Kidney epithelial cell (primary cell): ENCODE results near the gene NCS1. TPM values are rescaled to one million over a fixed set of nuclear protein-coding genes. Genes with fewer than 3 reads are reported as not detected.

Experiments used
- DNase-seq: peaks from one replicate; pipeline ENCODE4 v3.0.0-alpha.2; 2010; ENCODE audit warnings: low read depth
- H3K27me3 ChIP-seq: 2 replicates; pipeline ENCODE4 v1.6.0; 2011; ENCODE audit warnings: low read length; ENCODE audit not compliant: control insufficient read depth, insufficient read depth
- H3K36me3 ChIP-seq: 2 replicates; pipeline ENCODE4 v1.5.1; 2011; ENCODE audit warnings: low read length; ENCODE audit not compliant: control insufficient read depth, insufficient read depth
- H3K4me3 ChIP-seq: 2 replicates; pipeline ENCODE4 v1.5.1; 2011; ENCODE audit warnings: low read depth, mild to moderate bottlenecking, control low read depth, low read length
- total RNA-seq: library from RNA; depleted of rRNA; stranded (reverse); fragments of >200 nt; gene quantifications from 2 replicates; pipeline ENCODE4 v1.2.3, GENCODE V29; 2015
- TF ChIP-seq, protein P1 (sequence below): IDR thresholded peaks from 2 replicates; pipeline ENCODE4 v1.5.1; 2011; ENCODE audit warnings: mild to moderate bottlenecking, moderate library complexity, low read length, control low read depth, inconsistent platforms; ENCODE audit not compliant: insufficient read depth, poor library complexity, severe bottlenecking

NCS1 gene
- total RNA-seq, 1 donor from 2014 or later, result 69.2 TPM

DNA sequence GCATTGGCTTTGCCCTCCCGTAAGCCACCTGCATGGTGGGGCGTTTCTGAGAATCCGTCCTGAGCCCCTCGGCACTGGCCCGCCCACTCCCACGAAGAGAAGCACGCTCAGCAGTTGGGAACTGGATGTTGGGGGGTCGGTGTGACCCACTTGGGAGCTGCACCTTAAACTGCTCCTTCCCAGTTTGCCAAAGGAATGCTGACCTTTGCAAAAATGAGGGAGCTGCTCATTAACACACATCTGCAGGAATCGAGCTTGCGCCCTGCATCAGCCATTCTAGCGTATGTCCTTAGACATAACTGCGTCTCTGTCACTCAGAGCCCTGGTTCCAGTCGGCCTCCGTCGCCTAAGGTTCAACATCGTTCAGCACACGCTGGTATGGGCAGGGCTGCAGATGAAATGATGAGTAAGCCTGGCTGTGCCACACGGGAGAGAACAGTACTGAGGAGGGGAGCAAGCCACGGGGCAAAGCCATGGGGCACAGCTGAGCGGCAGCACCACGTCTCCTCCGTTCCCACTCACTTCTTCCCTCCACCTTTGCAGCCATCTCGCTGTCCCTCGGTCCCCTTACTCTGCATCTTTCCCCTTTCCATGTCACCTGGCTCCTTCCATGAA lies 28.8 kb upstream of the NCS1 start:
- Histone ChIP-seq H3K36me3 (no peaks in the 10 kb centered on the region), H3K27me3 (no peaks in the 10 kb centered on the region), H3K4me3 (no peak overlapping the region)
- TF ChIP-seq, protein P1, sequence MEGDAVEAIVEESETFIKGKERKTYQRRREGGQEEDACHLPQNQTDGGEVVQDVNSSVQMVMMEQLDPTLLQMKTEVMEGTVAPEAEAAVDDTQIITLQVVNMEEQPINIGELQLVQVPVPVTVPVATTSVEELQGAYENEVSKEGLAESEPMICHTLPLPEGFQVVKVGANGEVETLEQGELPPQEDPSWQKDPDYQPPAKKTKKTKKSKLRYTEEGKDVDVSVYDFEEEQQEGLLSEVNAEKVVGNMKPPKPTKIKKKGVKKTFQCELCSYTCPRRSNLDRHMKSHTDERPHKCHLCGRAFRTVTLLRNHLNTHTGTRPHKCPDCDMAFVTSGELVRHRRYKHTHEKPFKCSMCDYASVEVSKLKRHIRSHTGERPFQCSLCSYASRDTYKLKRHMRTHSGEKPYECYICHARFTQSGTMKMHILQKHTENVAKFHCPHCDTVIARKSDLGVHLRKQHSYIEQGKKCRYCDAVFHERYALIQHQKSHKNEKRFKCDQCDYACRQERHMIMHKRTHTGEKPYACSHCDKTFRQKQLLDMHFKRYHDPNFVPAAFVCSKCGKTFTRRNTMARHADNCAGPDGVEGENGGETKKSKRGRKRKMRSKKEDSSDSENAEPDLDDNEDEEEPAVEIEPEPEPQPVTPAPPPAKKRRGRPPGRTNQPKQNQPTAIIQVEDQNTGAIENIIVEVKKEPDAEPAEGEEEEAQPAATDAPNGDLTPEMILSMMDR, result no peak
- DNase-seq, result no peak

DNA sequence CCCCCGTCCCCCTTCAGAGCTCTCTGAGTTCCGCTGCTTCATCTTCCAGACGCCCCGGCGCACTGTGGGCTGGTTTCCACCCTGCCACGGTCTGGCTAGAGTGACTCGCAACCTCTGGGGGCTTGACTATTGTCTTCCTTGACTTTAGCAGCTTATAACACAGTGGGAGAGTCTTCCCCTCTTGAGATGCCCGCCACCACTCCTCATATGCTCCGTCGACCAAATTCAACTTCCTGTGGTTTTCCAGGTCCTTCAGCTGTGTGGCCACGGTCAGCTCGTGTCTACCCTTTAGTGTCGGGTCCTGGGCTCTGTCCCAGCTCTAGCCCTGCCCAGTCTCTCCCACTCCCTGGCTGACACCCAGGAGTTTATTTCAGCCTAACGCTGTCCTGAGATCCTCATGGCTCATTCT lies 28.2 kb upstream of the NCS1 start:
- Histone ChIP-seq H3K36me3 (no peaks in the 10 kb centered on the region), H3K4me3 (no peak overlapping the region), H3K27me3 (no peaks in the 10 kb centered on the region)
- TF ChIP-seq, protein P1, result no peak
- DNase-seq, result no peak

DNA sequence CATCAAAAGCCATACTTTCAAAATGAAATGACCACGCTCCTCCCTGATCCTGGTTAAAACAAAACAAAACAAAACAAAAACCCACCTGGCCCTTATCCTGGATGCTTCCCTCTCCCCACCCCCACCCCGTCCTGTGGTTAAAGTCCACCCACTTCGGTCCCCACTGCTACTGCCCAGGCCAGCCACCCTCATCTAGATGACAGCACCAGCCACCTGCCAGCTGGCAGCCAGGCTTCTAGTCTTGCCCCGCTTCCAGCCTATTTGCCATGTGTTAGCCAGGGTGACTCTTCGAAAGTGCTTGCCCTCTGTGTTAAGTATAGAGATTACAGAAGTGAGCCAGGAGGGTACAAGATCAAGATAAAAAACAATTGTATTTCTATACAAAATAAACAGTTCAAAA lies 27.5 kb upstream of the NCS1 start:
- no peak for DNase-seq
- Histone ChIP-seq H3K4me3 (no peak overlapping the region), H3K27me3 (no peaks in the 10 kb centered on the region), H3K36me3 (no peaks in the 10 kb centered on the region)
- TF ChIP-seq, protein P1, result no peak

DNA sequence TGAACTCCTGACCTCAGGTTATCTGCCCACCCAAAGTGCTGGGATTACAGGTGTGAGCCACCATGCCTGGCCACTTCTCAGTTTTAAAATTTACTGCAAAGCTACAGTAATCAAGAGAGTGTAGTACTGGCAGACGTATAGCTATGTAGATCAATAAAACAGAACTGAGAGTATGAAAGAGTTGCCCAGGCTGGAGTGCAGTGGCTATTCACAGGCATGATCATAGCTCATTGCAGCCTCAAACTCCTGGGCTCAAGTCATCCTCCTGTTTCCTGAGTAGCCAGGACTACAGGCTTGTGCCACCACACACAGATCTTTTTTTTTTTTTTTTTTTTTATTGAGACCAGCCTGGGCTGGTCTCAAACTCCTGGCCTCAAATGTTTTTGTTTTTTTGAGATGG lies 26.5 kb upstream of the NCS1 start:
- no peaks in the 10 kb centered on the region for H3K27me3 ChIP-seq
- H3K36me3 ChIP-seq, result no peaks in the 10 kb centered on the region
- DNase-seq, result no peak
- TF ChIP-seq, protein P1, result no peak
- H3K4me3 ChIP-seq, result no peak overlapping the region

DNA sequence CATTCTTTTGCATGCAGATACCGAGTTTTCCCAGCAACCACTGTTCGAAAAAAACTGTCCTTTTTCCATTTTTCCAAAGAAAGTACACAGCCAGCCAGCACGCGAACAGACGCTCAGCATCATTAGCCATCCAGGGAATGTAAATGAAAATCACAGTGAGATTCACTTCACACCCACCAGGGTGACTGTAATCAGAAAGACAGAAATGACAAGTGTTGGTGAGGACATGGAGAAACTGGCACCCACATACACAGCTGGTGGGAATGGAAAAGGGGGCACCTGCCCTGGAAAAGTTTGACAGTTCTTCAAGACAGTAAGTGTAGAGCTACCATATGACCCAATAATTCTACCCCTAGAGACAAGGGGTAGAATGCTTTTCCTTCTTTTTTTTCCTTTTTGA lies 25.0 kb upstream of the NCS1 start:
- DNase-seq, result no peak
- Histone ChIP-seq H3K4me3 (no peak overlapping the region), H3K27me3 (no peaks in the 10 kb centered on the region), H3K36me3 (no peaks in the 10 kb centered on the region)
- TF ChIP-seq, protein P1, result no peak

DNA sequence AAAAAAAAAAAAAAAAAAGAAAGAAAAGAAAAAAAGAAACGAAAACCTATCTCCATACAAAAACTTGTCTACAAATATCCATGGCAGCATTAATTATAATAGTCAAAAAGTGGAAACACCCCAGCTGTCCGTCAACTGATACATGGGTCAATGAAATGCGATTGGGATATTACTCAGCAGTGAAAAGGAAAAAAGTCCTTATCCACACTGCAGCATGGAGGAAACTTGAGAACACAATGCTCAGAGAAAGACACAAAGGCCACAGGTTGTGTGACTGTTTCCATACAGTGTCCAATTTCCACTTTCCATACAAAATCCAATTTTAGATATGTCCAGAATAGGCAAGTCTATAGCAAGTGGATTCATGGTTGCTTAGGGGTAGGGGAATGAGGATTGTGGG lies 24.3 kb upstream of the NCS1 start:
- TF ChIP-seq, protein P1, result no peak
- H3K36me3 ChIP-seq, result no peaks in the 10 kb centered on the region
- no peak for DNase-seq
- no peak overlapping the region for H3K4me3 ChIP-seq
- H3K27me3 ChIP-seq, result no peaks in the 10 kb centered on the region
